ENCODE measurements around the gene OST4.

OST4 gene

DNA sequence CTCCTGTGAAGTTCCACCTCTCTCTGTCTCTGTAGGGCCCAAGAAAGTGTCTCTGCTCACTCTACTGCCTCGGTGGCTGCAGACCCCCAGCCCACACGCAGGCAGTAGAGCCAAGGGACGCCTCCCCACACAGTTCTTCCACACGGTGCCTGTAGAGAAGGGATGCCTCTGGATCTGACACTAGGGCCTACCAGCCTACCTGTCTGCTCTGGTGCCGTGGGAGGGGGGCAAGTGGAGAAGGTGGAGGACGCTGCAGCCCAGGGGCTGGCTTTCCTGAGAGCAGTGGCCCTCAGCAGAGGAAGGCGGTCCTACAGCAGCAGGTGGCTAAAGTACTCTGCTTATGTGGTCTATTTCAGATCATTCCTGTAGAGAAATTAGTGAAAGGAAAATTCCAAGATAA is 47.7 kb downstream of the OST4 start:
- no peak for DNase-seq

DNA sequence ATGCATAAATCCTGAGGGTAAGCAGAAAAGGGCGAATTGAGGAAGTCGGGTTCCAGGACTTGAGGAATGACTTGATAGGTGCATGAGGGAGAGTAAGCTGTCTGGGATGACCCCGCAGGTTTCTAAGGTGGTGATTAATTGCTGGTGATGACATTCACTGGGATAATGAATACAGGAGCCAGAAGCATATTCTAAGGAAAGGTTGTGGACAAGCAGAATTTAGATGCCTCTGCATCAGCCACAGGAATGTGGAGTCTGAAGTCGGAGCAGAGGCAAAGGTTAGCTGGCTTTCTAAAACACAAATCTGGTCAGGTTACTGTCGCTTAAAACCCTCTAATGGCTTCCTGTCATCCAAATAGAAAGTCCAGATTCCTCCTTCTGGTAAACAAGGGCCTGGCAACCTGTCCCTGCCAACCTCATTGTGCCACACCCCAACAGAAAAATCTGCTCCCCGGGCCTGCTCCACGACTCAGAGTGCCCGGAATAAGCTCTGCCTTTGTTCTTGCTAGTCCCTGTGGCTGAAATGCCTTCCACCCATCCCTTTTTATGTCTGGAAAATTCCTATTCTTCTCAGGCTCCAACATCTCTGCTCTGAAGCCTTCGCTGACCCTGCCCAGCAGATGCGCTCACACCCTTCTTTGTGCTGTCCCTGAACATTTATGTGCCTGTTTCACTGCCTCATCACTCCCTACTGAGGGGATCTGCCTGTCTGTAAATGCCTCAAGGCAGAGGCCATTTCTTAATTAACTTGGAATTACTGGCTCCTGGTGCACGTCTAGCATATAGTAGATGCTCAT is 50.0 kb downstream of the OST4 start:
- DNase-seq: no peak

Measured in activated CD4-positive, alpha-beta T cell treated with anti-CD3 and anti-CD28 coated beads for 1 hour (primary cell).